Measurements from ENCODE around the gene ARFGAP2.
A peak's percentile ranks its signal among the peaks of the same experiment; 100 is the strongest.

Gene ARFGAP2

DNA sequence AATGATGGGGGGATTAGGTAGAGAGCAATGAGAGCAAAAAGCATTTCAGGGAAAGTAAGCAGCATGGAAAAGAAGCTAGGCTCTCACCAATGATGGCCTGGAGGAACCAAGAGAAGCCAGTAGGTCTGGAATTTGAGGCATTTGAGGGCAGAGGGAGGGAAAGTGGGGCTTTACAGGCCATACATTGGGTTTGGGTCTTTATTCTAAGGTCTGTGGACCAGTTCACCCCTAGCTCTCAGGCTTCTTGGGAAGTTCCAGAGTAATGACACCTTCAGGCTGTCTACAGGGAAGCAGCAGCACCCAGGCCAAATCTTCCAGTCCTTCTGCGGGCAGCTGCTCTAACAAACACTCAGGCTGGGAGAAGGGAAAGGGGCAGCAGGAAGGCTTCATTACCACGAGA, 29.4 kb downstream of the ARFGAP2 start:
- DNase-seq = no peak

DNA sequence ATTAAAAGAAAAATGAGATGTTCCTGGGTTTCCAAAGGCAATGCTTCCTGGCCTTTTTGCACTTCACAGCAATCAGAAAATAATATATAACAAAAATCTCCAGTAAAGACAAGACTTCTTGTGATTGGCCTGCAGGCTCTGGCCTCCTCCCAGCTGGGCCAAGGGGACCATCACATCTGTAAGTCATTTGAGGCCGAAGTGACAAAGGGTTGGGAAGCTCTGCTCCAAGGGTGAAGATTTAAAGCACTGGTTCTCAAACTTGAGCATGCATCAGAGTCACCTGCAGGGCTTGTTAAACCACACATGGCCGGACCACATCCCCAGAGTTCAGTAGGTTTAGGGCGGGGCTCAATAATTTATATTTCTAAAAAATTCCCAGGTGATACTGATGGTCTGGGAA, 32.1 kb downstream of the ARFGAP2 start:
- no peak for DNase-seq

DNA sequence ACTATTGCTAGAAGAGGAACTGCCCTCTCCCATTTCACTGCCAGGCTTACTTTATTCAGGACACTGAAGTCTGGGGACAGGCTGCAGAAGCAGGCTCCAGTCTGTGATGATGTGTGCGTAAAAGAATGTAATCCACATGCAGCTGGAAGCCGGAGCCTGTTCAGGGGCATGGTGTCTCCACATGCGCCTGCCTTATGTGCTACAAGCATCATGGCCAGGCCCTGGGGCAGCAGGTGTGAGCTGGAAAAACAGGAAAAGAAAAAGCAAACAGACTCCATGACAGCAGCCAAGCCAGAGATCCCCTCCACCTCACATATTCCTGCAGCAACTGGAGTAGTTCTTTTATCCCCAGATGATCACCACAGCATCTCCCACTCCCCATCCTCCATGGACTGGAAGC, 33.4 kb downstream of the ARFGAP2 start:
- no peak for DNase-seq

- DNase-seq = no peak
These were observed 36.8 kb downstream of the ARFGAP2 start for GRCh38 chr11:47139878-47140277.

DNA sequence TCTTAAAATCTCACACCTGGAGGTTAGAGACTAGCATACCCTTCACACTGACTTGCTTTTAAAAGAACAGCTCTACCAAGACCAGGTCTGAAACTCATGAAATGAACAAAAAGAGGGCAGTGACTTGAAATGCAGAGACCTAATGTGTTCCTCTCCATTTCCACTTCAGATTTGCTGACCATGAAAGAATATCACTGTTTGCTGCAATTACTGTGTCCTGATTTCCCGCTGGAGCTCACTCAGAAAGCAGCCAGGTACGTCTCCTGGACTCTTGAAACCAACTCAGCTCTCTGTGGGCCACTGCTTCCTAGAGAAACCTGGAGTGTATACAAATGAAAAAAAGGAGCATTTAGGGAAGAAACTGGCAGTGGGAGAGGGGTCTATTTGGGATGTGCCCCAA, 39.2 kb downstream of the ARFGAP2 start:
- no peak for DNase-seq

DNA sequence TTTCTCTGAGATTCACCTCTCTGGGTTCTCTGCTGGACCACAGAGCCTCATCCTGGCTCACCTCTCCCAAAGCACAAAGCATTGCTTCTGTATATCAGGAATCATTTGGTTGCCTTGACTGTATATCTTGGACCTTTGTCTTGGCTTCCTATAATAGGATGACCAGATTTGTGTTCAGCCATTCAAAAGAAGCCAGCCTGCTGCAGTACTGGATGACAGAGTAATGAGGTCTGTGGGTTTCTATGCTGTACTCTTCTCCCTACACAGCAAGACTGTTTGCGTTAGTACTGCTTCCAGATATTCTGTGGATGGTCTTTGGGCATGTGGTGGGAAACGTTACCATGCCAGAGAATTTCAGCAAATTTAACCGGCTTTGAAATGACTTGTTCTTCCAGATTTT, 39.8 kb downstream of the ARFGAP2 start:
- DNase-seq = no peak

- no peak for DNase-seq
These were observed 40.4 kb downstream of the ARFGAP2 start for GRCh38 chr11:47136327-47136726.

DNA sequence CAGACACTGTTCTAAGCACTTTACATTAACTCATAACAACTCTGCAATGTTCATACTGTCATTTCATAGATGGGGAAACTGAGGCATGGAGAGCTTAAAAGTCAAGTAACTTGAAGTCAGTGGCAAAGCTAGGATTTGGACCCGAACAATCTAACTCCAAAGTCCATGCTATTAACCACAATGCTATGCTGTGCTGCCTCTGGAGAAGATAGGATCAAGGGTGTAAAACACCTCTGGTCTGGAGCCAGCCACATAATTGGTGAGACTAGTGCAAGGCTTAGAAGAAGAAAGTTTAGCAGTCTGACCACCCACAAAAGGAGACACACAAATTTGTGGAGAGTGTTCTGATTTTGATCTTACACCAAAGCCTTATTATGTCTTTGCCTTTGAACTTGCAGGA, 43.7 kb downstream of the ARFGAP2 start:
- DNase-seq = no peak

DNA sequence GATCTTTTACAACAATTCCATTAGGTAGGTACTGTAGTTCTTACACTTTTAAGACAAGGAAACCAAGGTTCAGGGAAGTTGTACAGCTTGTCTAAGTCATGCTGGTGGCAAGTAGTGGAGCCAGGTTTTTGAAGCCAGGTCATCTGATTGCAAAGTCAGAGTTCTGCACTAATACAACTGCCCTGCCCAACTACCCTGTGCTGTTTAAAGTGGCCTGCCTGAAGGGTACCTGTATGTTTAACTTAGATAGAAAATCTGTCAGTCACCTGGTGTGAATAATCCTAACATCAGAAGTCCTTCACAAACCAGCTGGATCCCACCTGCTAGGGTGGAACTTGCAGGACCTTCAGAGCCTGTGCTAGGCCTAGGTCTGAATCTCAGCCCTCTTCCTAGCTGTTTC, 44.2 kb downstream of the ARFGAP2 start:
- DNase-seq = no peak

DNA sequence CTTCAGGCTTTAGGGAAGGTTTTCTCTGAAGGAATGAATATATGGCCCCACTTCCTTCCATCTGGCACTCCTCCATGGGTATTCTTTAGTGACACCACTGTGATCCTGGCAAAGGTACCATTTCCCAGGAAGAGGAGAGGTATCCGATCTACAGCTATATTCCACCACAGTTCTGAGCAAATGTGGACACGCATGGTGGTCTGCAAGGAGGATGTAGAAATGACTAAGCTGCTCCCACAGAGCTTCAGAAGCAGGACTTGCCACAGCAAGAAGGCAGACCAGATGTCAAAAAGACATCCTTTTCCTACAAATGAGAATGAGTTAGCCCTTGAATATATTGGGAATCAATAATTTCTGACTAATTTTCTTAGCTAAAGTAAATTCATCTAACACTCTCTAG, 45.5 kb downstream of the ARFGAP2 start:
- DNase-seq = no peak

DNA sequence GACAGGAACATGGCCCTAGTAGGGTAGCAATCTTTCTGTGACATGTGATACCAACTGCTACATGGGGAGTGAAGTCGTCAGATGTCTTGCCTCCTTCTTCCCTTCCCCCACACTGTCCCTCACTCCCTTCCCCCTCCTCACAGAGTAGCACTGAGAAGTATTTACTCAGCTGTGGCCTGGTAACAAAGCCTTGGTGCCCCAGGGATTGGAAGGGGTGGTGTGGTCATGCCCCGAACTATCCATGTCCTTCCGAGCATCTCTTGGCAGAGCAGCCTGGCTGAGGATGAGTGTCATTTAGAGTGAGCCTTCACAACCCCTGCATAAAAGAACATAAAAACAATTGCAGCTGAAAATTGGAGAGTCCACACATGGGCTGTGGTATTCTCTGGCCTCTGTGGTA, 46.1 kb downstream of the ARFGAP2 start:
- DNase-seq = no peak

DNA sequence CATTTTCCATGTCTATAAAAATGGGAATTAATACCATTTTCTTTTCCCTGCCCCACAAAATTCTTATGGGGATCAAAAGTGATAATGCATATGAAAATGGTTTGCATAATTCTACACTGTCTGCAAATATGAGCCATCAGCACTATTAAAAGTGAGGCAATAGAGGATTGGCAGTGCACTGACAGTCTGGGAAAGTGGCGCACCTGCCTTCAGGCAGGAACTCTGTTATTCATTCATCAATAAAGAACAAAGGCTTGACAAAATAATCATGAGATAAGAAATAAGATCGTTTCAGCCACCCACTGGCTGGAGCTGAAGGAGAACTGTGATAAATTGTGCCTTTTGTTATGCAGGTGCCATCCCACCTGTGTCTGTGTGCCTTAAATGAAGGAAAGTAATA, 49.5 kb downstream of the ARFGAP2 start:
- DNase-seq = no peak

GRCh38 chr11:47125083-47125482, 51.6 kb downstream of the ARFGAP2 start:
- DNase-seq = no peak

GRCh38 chr11:47124675-47125074, 52.0 kb downstream of the ARFGAP2 start:
- DNase-seq = no peak

GRCh38 chr11:47123094-47123493, 53.6 kb downstream of the ARFGAP2 start:
- DNase-seq = no peak

- DNase-seq = no peak
These were observed 54.9 kb downstream of the ARFGAP2 start for GRCh38 chr11:47121731-47122130.

GRCh38 chr11:47121056-47121455, 55.6 kb downstream of the ARFGAP2 start:
- DNase-seq = no peak

GRCh38 chr11:47118958-47119688, 57.6 kb downstream of the ARFGAP2 start:
- peak; percentile 32 for DNase-seq
